GM18858 (cell line): Measurements from ENCODE around the gene RNU1-1.
"Not testable (repeated sequence)": the region's sequence is repeated elsewhere in the genome, so short reads cannot be mapped to it uniquely, and the experiment has no call there.

Experiments
- ATAC-seq: cut with Tn5 transposase; IDR thresholded peaks from one replicate; pipeline ENCODE4 v1.9.1; 2021; ENCODE audit not compliant: unreplicated experiment

The RNU1-1 gene

DNA sequence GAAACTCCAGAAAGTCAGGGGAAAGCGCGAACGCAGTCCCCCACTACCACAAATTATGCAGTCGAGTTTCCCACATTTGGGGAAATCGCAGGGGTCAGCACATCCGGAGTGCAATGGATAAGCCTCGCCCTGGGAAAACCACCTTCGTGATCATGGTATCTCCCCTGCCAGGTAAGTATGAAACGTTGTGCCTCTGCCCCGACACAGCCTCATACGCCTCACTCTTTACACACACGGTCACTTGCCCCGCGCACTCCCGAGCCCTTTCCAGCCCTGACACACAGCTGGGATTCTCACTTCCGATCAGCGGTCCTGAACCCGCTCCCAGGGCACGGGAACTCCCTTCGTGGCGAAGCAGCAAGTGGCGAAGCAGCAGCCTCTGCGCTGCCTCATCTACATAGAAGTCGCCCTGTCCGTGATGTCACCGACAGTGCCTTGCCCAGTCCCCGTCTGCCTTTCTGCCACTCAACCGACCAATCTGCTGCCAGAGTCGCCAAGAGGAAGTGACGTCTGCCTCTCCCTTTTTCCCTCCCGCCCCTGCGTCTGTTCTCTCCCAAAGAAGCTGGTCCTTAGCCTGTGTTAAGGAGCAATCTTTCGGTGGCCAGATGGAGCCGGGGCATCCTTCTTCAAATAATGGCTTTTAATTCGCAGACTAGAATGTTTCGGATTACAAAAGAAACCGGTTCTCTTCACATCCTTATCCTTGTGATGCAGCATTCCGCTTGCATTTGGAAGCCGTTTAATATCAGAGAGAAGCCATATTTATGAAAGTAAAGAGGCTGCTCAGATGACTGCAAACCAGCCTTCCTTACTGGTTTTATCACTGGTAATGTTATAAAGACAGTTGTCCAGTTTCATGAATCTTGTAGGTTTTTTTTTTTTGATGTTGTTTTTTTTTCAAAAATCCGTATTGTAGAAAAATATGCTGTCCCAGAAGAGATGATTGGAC lies at the start of gene RNU1-1:
TSS of gene RNU1-1 (minus strand) at position 179 of the 949 bp plus-strand sequence.
- not testable (repeated sequence) for ATAC-seq

GRCh38 chr1:16561035-16561434 lies 47.0 kb upstream of the RNU1-1 start:
- ATAC-seq, result not testable (repeated sequence)

DNA sequence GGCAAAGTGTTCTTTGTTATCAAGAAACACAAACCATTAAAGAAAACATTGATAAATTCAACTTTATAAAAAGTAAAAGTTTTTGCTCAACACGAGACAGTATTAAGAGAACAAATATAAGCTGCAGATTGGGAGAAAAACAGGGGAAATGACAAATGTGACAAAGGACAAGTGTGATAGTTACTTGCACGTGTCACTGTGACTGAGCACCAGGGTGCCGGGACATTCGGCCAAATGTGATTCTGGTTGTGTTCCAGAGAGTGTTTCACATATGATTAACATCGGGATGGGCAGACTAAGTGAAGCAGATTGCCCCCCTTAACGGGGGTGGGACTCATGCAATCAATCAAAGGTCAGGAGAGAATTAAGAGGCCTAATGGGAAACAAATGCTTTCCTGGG lies 46.4 kb upstream of the RNU1-1 start:
- ATAC-seq, result not testable (repeated sequence)

- not testable (repeated sequence) for ATAC-seq
These were observed 45.6 kb upstream of the RNU1-1 start for GRCh38 chr1:16559688-16560087.

GRCh38 chr1:16557034-16557433 lies 42.9 kb upstream of the RNU1-1 start:
- not testable (repeated sequence) for ATAC-seq

DNA sequence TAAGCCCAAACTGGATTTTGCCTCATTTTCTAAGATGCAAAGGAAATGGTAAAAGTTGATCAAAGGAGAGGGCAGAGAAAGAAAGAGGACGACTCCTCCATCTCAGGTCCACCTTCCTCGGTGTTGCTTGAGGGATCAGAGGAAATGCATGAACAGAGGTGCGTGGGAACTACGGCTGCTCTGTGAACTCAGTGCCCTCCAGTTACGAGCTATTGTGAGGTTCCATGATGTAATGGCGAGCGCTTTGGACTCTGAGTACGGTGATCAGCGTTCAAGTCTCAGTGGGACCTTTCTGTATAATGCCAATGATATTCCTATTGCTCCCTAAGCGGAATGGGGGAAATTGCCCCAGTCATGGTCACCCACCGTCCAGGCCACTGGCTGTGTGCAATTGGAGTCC lies 39.2 kb upstream of the RNU1-1 start:
- ATAC-seq, result not testable (repeated sequence)

DNA sequence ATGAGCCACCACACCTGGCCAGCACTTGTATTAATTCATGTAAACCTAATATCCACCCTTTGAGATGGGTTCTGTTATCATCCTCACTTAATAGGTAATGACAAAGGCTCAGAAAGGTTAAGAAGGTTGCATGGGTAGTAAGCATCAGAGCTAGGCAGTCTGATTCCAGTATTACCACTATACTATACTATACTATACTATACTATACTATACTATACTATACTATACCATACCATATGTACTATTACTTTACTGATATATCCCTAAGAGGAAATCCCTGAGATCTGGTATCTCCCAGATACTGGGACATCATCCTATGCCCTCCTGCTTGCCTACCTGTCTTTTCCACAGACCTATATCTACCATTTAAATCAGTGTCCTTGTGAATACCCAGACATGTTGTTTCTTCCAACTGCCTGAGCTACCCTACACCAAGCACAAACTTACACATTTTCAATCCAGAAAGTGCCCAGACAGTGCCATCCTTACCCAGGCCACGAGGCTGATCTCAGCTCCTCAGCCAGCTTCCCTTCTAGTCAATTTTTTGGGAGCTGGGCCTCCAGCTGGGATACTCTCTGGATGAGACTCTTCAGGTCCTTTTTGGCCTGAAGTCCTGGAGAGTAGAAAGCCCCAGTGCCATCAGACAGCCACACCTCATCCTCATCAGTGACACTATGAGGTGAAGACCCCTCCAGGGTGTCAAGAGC lies 36.3 kb upstream of the RNU1-1 start:
- ATAC-seq, result not testable (repeated sequence)

GRCh38 chr1:16549545-16549944 lies 35.5 kb upstream of the RNU1-1 start:
- not testable (repeated sequence) for ATAC-seq

DNA sequence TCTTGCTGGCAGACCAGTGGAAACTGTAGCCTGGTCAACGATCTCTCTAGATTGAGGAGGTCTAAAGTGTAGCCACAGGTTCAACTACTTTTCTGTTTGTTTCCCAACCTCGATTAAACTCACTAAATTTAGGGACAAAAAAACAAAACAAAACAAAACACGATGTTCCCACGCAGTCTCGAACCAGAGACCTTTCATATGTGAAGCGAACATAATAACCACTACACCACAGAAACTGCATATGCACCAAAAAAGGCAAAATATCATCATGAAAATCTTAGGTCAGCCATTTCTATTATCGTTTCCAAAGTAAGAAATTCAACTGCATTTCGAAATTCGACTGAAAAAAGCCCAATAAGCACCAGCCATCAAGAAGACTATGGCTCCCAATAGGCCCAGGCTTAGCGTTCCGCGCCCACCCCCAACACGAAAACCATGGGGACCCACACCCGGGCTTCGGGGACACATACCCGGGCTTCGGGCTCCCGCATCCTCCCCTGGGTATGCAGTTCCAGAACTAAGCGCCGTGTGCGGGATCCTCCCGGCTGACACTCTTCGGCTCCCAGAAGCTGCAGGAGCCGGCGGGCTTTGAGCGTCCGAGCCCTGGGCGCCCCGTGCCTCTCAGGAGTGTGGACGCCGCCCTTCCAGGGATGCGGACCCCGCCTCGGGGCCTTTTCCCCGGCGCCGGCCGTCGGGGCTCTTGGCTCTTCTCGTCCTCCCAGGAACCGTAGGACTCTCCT lies 33.6 kb upstream of the RNU1-1 start:
- not testable (repeated sequence) for ATAC-seq

DNA sequence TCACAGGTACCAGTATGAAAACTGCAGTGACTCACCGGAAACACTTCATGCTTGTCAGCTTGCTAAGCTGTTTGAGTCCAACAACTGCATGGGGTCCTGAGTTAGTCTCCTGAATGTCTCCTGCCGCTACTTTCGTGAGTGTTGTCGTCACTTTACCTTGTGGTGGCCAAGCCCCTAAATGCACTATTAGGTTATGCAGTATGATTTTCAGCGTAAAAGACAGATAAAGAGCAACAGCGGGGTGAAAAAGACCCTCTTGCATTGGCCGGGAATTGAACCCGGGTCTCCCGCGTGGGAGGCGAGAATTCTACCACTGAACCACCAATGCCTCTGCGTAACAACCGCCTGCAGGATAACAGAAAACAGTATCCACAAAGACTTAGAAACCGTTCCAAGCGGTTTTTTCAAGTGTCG lies 31.6 kb upstream of the RNU1-1 start:
- not testable (repeated sequence) for ATAC-seq

DNA sequence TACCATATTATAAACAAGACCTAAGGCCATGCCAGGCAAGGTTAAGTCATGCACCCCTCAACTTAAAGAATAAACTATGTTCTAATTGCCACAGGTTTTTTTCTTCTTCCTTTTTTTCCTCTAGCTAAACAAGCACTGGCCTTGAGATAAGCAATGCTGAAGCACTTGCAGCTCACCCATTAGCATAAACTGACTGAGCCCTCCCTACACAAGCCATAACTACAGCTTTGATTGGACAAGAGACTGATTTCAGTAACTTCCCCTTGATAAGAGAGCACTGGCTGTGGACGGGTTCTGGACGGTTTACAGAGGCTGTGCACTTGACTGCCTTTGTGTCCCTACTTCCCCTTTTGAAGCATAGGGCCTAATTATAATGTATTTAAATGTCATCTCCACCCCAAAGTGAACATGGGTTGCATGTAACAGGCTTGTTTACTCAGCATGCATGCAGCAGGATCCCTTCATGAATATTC lies 26.4 kb upstream of the RNU1-1 start:
- ATAC-seq, result not testable (repeated sequence)

DNA sequence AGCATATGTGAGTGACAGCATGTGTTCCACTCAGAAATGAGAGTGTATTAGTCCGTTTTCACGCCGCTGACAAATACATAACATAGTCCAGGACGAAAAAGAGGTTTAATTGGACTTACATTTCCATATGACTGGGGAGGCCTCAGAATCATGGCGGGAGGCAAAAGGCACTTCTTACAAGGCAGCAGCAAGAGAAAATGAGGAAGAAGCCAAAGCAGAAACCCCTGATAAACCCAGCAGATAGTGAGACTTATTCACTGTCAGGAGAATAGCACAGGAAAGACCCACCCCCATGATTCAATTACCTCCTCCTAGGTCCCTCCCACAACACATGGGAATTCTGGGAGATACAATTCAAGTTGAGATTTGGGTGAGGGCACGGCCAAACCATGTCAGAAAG lies 23.4 kb upstream of the RNU1-1 start:
- ATAC-seq, result not testable (repeated sequence)

GRCh38 chr1:16536796-16537195 lies 22.7 kb upstream of the RNU1-1 start:
- ATAC-seq, result not testable (repeated sequence)

DNA sequence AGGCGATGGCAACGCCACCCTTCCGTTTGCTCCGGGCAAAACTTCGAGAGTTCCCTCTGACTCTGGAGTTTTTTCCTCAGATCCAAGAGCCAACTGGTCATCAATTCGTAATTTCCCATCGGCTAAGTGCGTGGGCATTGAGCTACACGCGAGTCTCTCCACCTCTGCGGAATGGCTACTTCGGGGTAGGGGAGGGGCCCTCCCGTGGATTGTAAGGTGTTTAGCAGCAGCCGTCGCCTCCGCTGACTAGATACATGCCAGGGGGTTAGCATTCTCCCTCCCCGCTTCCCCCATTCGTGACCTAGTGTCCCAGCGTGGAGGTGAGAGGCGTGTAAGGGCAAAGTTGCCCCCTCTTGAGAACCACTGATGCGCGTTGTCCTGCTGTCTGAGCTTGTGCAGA lies 21.8 kb upstream of the RNU1-1 start:
- ATAC-seq, result not testable (repeated sequence)

DNA sequence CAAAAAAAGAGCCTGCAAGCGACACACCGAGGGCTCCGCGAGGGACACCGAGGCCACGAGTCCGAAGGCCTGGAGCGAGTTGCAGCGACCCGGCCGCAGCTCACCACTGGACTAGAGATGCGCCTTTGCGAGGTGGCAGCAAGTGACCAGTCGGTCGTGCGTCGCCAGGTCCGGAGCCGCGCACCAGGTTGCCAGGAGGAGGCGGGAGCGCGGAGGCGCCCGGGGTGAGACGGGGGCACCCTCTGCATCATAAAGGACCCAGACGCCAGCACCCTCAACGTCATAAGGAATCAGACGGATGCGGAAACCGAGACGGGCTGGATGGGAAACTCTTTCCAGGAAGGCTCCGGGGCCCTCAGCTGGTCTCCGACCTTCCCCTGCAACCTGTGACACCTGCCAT lies 21.4 kb upstream of the RNU1-1 start:
- not testable (repeated sequence) for ATAC-seq

GRCh38 chr1:16534829-16535456 lies 20.9 kb upstream of the RNU1-1 start:
- ATAC-seq, result not testable (repeated sequence)

DNA sequence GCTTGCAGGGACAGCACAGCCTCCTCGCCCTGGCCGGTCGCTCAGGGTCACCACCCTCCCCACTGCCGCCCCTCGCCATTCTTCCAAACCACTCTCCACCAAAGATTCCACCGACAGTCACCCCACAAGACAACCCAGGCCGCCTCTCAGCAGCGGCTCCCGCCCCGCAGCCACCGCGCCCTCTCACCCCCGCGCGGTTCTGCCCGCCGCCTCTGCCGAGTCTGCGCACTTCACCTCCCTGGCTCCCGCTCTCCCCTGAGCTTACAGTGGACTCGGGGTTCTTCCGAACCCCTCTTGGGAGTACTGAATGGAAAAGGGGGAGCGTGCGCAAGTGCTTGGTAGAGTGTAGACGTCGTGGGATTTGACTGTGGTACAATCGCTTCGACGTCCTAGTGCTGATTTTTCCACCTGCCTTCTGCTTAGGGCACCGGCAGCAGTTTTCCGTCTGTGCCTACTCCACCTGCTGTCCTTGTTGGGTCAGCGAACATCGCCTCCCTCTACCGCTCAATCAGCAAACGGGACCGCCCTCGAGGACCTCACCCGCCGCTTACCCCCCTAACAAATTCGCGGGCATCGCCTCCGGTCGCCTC lies 20.2 kb upstream of the RNU1-1 start:
- ATAC-seq, result not testable (repeated sequence)

DNA sequence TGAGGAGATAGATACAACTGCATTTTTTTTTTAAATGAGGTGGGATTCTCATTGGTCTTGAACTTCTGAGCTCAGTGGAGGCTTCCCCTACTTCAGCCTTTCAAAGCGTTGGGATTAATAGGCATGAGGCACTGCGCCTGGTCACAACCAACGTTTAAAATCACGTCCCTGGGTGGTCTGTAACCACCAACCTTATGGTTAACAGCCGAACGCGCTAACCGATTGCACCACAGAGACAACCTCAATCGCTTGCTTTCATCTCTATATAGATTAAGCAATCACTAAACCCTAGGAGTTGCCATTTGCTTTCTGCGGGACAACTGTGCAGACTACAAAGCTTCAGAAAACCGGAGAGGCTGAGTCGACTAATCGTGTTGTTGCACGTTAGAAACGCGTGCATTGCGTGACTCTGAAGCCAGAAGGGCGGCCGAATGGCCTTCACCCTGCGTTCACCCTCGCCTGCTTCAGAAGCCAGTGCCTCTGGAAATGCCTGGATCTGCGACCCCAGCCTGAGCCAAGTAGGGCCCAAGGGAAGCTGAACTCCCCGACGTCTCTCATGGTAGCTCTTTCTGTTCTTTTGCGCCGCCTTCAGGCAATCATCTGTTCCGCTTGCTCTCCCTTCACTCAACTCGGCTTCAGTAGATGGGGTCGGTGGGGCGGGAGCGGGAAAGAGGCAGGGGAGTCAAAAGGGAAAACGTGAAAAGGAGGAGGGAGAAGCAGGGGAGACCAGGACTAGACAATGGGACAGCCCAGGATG lies 18.3 kb upstream of the RNU1-1 start:
- not testable (repeated sequence) for ATAC-seq

GRCh38 chr1:16528338-16528737 lies 14.3 kb upstream of the RNU1-1 start:
- ATAC-seq, result not testable (repeated sequence)
